ENCODE results near the gene RAI1.
"Not testable (repeated sequence)": the region's sequence is repeated elsewhere in the genome, so short reads cannot be mapped to it uniquely, and the experiment has no call there.

- TF ChIP-seq POLR2A, CTCF (IDR thresholded peaks at IDR 0.05): not testable (repeated sequence)
Observed at GRCh38 chr17:17808200-17808599, 126.9 kb downstream of the RAI1 start.

All from adrenal gland (tissue), 5 donors.